HG03196 (cell line): ENCODE results near the gene CDK18.
"Not testable (repeated sequence)": the region's sequence is repeated elsewhere in the genome, so short reads cannot be mapped to it uniquely, and the experiment has no call there.

Experiments
- ATAC-seq: cut with Tn5 transposase; IDR thresholded peaks from one replicate; pipeline ENCODE4 v1.9.1; 2021; ENCODE audit not compliant: unreplicated experiment

The CDK18 gene

GRCh38 chr1:205480349-205480985, 24.0 kb upstream of the CDK18 start:
- ATAC-seq = no peak

GRCh38 chr1:205481218-205481617, 23.3 kb upstream of the CDK18 start:
- no peak for ATAC-seq

- no peak for ATAC-seq
Observed at GRCh38 chr1:205481629-205482151, 22.8 kb upstream of the CDK18 start.

- ATAC-seq = not testable (repeated sequence)
Observed at GRCh38 chr1:205482587-205482986, 21.9 kb upstream of the CDK18 start.

- no peak for ATAC-seq
Observed at GRCh38 chr1:205483372-205483771, 21.1 kb upstream of the CDK18 start.

GRCh38 chr1:205484985-205485967, 19.2 kb upstream of the CDK18 start:
- ATAC-seq = peak; percentile 51

- no peak for ATAC-seq
Observed at GRCh38 chr1:205486258-205486657, 18.2 kb upstream of the CDK18 start.

- ATAC-seq = no peak
Observed at GRCh38 chr1:205488074-205488723, 16.3 kb upstream of the CDK18 start.

- no peak for ATAC-seq
Observed at GRCh38 chr1:205491794-205492193, 12.7 kb upstream of the CDK18 start.

GRCh38 chr1:205492201-205492667, 12.2 kb upstream of the CDK18 start:
- no peak for ATAC-seq

GRCh38 chr1:205492774-205493173, 11.7 kb upstream of the CDK18 start:
- ATAC-seq = no peak

- ATAC-seq = no peak
Observed at GRCh38 chr1:205493241-205494085, 11.0 kb upstream of the CDK18 start.

GRCh38 chr1:205494115-205494514, 10.4 kb upstream of the CDK18 start:
- ATAC-seq = no peak

- ATAC-seq = no peak
Observed at GRCh38 chr1:205495237-205495823, 9.1 kb upstream of the CDK18 start.

- no peak for ATAC-seq
Observed at GRCh38 chr1:205496661-205497060, 7.8 kb upstream of the CDK18 start.

GRCh38 chr1:205497351-205497750, 7.1 kb upstream of the CDK18 start:
- no peak for ATAC-seq

- no peak for ATAC-seq
Observed at GRCh38 chr1:205499789-205500188, 4.7 kb upstream of the CDK18 start.

GRCh38 chr1:205500240-205501233, 3.9 kb upstream of the CDK18 start:
- ATAC-seq = no peak
